Measurements from ENCODE around the gene ZBTB16.

Gene ZBTB16

GRCh38 chr11:114057605-114058004, 1.9 kb upstream of the ZBTB16 start:
- H2BK15ac ChIP-seq (replicated peaks; ENCODE audit: low read depth) = no peak overlapping the region
- no peak overlapping the region for H4K5ac ChIP-seq (ENCODE audit: low read length)
- H4K8ac ChIP-seq (ENCODE audit: low read depth, low read length) = no peak overlapping the region
- H3K4me1 ChIP-seq (ENCODE audit: control insufficient read depth, low read depth, low read length) = no peaks in the 10 kb centered on the region
- no peak overlapping the region for H3K9ac ChIP-seq (ENCODE audit: low read length)
- no peak overlapping the region for H3K23ac ChIP-seq (ENCODE audit: low read length)
- no peak overlapping the region for H3K4me3 ChIP-seq (ENCODE audit: low read length)
- no peak overlapping the region for H3K56ac ChIP-seq (ENCODE audit: low read length)
- H3K79me1 ChIP-seq (ENCODE audit: low read length) = no peaks in the 10 kb centered on the region
- no peak overlapping the region for H2AK5ac ChIP-seq (ENCODE audit: low read length)
- no CpG with 5 or more reads among the region's 1 CpG for WGBS (ENCODE audit: extremely low coverage, insufficient coverage, low lambda C conversion rate)
- H3K4ac ChIP-seq (ENCODE audit: low read depth, low read length) = no peak overlapping the region
- no peaks in the 10 kb centered on the region for H3K79me2 ChIP-seq (ENCODE audit: control insufficient read depth, insufficient read depth, low read length)
- H3K4me2 ChIP-seq (ENCODE audit: low read length) = no peak overlapping the region
- DNase-seq = no peak
- H3K27me3 ChIP-seq (ENCODE audit: insufficient read depth, low read length, poor library complexity) = peaks cover 51% of the 10 kb centered on the region
- no peak overlapping the region for H2BK5ac ChIP-seq (ENCODE audit: low read length)
- H2BK120ac ChIP-seq (ENCODE audit: low read depth, low read length) = no peak overlapping the region
- no peak overlapping the region for H3K27ac ChIP-seq (ENCODE audit: low read depth, low read length)
- H3K36me3 ChIP-seq (ENCODE audit: control insufficient read depth, insufficient read depth, low read length) = no peaks in the 10 kb centered on the region
- no peak overlapping the region for H3K18ac ChIP-seq (ENCODE audit: low read length)

- Histone ChIP-seq H3K4ac (ENCODE audit: low read depth, low read length) (no peak overlapping the region), H3K4me1 (ENCODE audit: control insufficient read depth, low read depth, low read length) (no peaks in the 10 kb centered on the region), H3K4me2 (ENCODE audit: low read length) (peak overlapping the region; percentile 16), H4K8ac (ENCODE audit: low read depth, low read length) (no peak overlapping the region), H3K36me3 (ENCODE audit: control insufficient read depth, insufficient read depth, low read length) (no peaks in the 10 kb centered on the region), H3K27me3 (ENCODE audit: insufficient read depth, low read length, poor library complexity) (peaks cover 54% of the 10 kb centered on the region), H3K79me2 (ENCODE audit: control insufficient read depth, insufficient read depth, low read length) (no peaks in the 10 kb centered on the region), H3K18ac (ENCODE audit: low read length) (no peak overlapping the region), H3K9ac (ENCODE audit: low read length) (no peak overlapping the region), H4K5ac (ENCODE audit: low read length) (no peak overlapping the region), H2AK5ac (ENCODE audit: low read length) (no peak overlapping the region), H3K4me3 (ENCODE audit: low read length) (no peak overlapping the region), H2BK5ac (ENCODE audit: low read length) (no peak overlapping the region), H3K27ac (ENCODE audit: low read depth, low read length) (no peak overlapping the region), H3K79me1 (ENCODE audit: low read length) (no peaks in the 10 kb centered on the region), H2BK15ac (replicated peaks; ENCODE audit: low read depth) (no peak overlapping the region), H3K23ac (ENCODE audit: low read length) (no peak overlapping the region), H2BK120ac (ENCODE audit: low read depth, low read length) (no peak overlapping the region), H3K56ac (ENCODE audit: low read length) (no peak overlapping the region)
- WGBS (ENCODE audit: extremely low coverage, insufficient coverage, low lambda C conversion rate) = no CpG with 5 or more reads among the region's 25 CpGs
- DNase-seq = peak; percentile 77
Measured at GRCh38 chr11:114058026-114058706, 1.3 kb upstream of the ZBTB16 start.

- H2BK15ac ChIP-seq (replicated peaks; ENCODE audit: low read depth) = no peak overlapping the region
- no peak overlapping the region for H3K27ac ChIP-seq (ENCODE audit: low read depth, low read length)
- no peaks in the 10 kb centered on the region for H3K79me2 ChIP-seq (ENCODE audit: control insufficient read depth, insufficient read depth, low read length)
- H3K4me1 ChIP-seq (ENCODE audit: control insufficient read depth, low read depth, low read length) = no peaks in the 10 kb centered on the region
- peak overlapping the region; percentile 24 for H3K9ac ChIP-seq (ENCODE audit: low read length)
- no peak overlapping the region for H3K18ac ChIP-seq (ENCODE audit: low read length)
- H3K4ac ChIP-seq (ENCODE audit: low read depth, low read length) = no peak overlapping the region
- no peaks in the 10 kb centered on the region for H3K79me1 ChIP-seq (ENCODE audit: low read length)
- H2BK120ac ChIP-seq (ENCODE audit: low read depth, low read length) = no peak overlapping the region
- no peak overlapping the region for H2BK5ac ChIP-seq (ENCODE audit: low read length)
- H3K27me3 ChIP-seq (ENCODE audit: insufficient read depth, low read length, poor library complexity) = peaks cover 54% of the 10 kb centered on the region
- H3K4me3 ChIP-seq (ENCODE audit: low read length) = no peak overlapping the region
- WGBS (ENCODE audit: extremely low coverage, insufficient coverage, low lambda C conversion rate) = no CpG with 5 or more reads among the region's 25 CpGs
- H3K4me2 ChIP-seq (ENCODE audit: low read length) = peak overlapping the region; percentile 33
- H4K8ac ChIP-seq (ENCODE audit: low read depth, low read length) = no peak overlapping the region
- H3K56ac ChIP-seq (ENCODE audit: low read length) = peak overlapping the region; percentile 34
- H2AK5ac ChIP-seq (ENCODE audit: low read length) = no peak overlapping the region
- H4K5ac ChIP-seq (ENCODE audit: low read length) = no peak overlapping the region
- DNase-seq = no peak
- no peaks in the 10 kb centered on the region for H3K36me3 ChIP-seq (ENCODE audit: control insufficient read depth, insufficient read depth, low read length)
- no peak overlapping the region for H3K23ac ChIP-seq (ENCODE audit: low read length)
Measured at GRCh38 chr11:114058871-114059277, 637 bp upstream of the ZBTB16 start.

- Histone ChIP-seq H4K5ac (ENCODE audit: low read length) (no peak overlapping the region), H3K4me1 (ENCODE audit: control insufficient read depth, low read depth, low read length) (no peaks in the 10 kb centered on the region), H3K9ac (ENCODE audit: low read length) (peak overlapping the region; percentile 48)
Measured at GRCh38 chr11:114059984-114060391, 477 bp downstream of the ZBTB16 start.

DNA sequence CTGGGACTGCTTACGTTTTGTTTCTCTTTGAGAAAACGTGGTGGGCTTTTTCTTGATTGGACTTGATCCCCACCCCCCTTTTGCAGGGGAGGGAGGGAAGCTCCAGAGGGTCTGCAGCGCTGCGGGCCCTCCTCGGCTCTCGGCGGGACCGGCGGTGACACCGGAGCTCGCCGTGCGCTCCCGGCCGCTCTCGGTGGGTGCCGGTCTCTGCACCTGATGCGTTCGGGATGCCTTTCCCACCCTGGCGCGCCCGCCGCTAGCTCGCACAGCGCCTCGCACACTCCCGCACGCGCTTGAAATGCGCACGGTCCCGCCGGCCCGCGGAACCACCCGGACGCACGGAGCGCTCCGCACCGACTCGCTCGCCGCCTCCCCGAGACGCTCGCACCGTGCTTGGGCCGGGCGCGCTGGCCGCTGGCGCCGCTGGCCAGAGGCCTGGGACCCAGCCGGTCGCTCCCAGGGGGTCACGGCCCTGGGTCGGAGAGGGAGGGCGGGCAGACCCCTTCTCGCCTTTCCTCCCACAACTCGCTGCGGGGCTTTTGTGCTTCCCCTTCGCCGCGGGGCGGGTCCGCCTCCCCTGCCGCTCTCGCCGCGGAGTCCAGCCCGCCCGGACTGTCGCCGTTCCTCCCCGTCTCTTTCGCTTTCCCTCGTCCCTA, 1.0 kb downstream of the ZBTB16 start:
- no peaks in the 10 kb centered on the region for H3K36me3 ChIP-seq (ENCODE audit: control insufficient read depth, insufficient read depth, low read length)
- H3K23ac ChIP-seq (ENCODE audit: low read length) = peak overlapping the region; percentile 80
- no peaks in the 10 kb centered on the region for H3K79me1 ChIP-seq (ENCODE audit: low read length)
- no CpG with 5 or more reads among the region's 78 CpGs for WGBS (ENCODE audit: extremely low coverage, insufficient coverage, low lambda C conversion rate)
- H3K27ac ChIP-seq (ENCODE audit: low read depth, low read length) = no peak overlapping the region
- no peak overlapping the region for H4K8ac ChIP-seq (ENCODE audit: low read depth, low read length)
- no peak overlapping the region for H3K4ac ChIP-seq (ENCODE audit: low read depth, low read length)
- DNase-seq = no peak
- peak overlapping the region; percentile 38 for H3K4me3 ChIP-seq (ENCODE audit: low read length)
- H2BK120ac ChIP-seq (ENCODE audit: low read depth, low read length) = no peak overlapping the region
- H3K4me2 ChIP-seq (ENCODE audit: low read length) = peak overlapping the region; percentile 85
- H3K4me1 ChIP-seq (ENCODE audit: control insufficient read depth, low read depth, low read length) = no peaks in the 10 kb centered on the region
- H4K5ac ChIP-seq (ENCODE audit: low read length) = no peak overlapping the region
- no peak overlapping the region for H2BK5ac ChIP-seq (ENCODE audit: low read length)
- H3K56ac ChIP-seq (ENCODE audit: low read length) = peak overlapping the region; percentile 56
- H3K18ac ChIP-seq (ENCODE audit: low read length) = no peak overlapping the region
- H2BK15ac ChIP-seq (replicated peaks; ENCODE audit: low read depth) = no peak overlapping the region
- no peaks in the 10 kb centered on the region for H3K79me2 ChIP-seq (ENCODE audit: control insufficient read depth, insufficient read depth, low read length)
- H3K27me3 ChIP-seq (ENCODE audit: insufficient read depth, low read length, poor library complexity) = peaks cover 54% of the 10 kb centered on the region
- H3K9ac ChIP-seq (ENCODE audit: low read length) = peak overlapping the region; percentile 47
- no peak overlapping the region for H2AK5ac ChIP-seq (ENCODE audit: low read length)

More at GRCh38 chr11:114059984-114060391, 477 bp downstream of the ZBTB16 start:
- H3K23ac ChIP-seq (ENCODE audit: low read length) = no peak overlapping the region
- H3K56ac ChIP-seq (ENCODE audit: low read length) = peak overlapping the region; percentile 50
- H3K27ac ChIP-seq (ENCODE audit: low read depth, low read length) = no peak overlapping the region
- no peaks in the 10 kb centered on the region for H3K79me1 ChIP-seq (ENCODE audit: low read length)
- H3K18ac ChIP-seq (ENCODE audit: low read length) = no peak overlapping the region
- WGBS (ENCODE audit: extremely low coverage, insufficient coverage, low lambda C conversion rate) = no CpG with 5 or more reads among the region's 33 CpGs
- H3K27me3 ChIP-seq (ENCODE audit: insufficient read depth, low read length, poor library complexity) = peaks cover 54% of the 10 kb centered on the region
- H2AK5ac ChIP-seq (ENCODE audit: low read length) = no peak overlapping the region
- H2BK15ac ChIP-seq (replicated peaks; ENCODE audit: low read depth) = no peak overlapping the region
- no peaks in the 10 kb centered on the region for H3K79me2 ChIP-seq (ENCODE audit: control insufficient read depth, insufficient read depth, low read length)
- no peak overlapping the region for H2BK5ac ChIP-seq (ENCODE audit: low read length)
- peak overlapping the region; percentile 85 for H3K4me2 ChIP-seq (ENCODE audit: low read length)
- H3K36me3 ChIP-seq (ENCODE audit: control insufficient read depth, insufficient read depth, low read length) = no peaks in the 10 kb centered on the region
- no peak for DNase-seq
- H3K4me3 ChIP-seq (ENCODE audit: low read length) = no peak overlapping the region
- no peak overlapping the region for H3K4ac ChIP-seq (ENCODE audit: low read depth, low read length)
- H2BK120ac ChIP-seq (ENCODE audit: low read depth, low read length) = no peak overlapping the region
- H4K8ac ChIP-seq (ENCODE audit: low read depth, low read length) = no peak overlapping the region
